CD8-positive, alpha-beta memory T cell (primary cell): Measurements from ENCODE around the gene KCNJ12. TPM values are rescaled to one million over a fixed set of nuclear protein-coding genes. Genes with fewer than 3 reads are reported as not detected.
"Not testable (repeated sequence)": the region's sequence is repeated elsewhere in the genome, so short reads cannot be mapped to it uniquely, and the experiment has no call there.

ENCODE experiments used
- CTCF ChIA-PET: fragments of 350-600 bp; sonication (Branson Sonifier 250); formaldehyde crosslinking; loops from one replicate; lab custom pipeline; 2021; ENCODE audit warnings: antibody characterized with exemption; lab: Charles Lee
- POLR2A ChIA-PET: fragments of 350-600 bp; sonication (Branson Sonifier 250); formaldehyde crosslinking; loops from one replicate; lab custom pipeline; 2021; ENCODE audit warnings: antibody characterized with exemption; lab: Charles Lee
- DNase-seq, 5 donors: peaks; one replicate each; pipeline versions ENCODE4 v3.0.0 to v3.0.0-alpha.2; 2020 to 2022; ENCODE audit warnings: mixed read lengths in 1 of 5
- H3K27ac ChIP-seq: one replicate; pipeline ENCODE4 v1.7.0; 2013; ENCODE audit warnings: low read depth, mild to moderate bottlenecking, low read length, moderate library complexity
- H3K27me3 ChIP-seq: 2 replicates; pipeline ENCODE4 v1.7.0; 2013; ENCODE audit warnings: low read length, mild to moderate bottlenecking; ENCODE audit not compliant: insufficient read depth, poor library complexity, severe bottlenecking
- H3K36me3 ChIP-seq: 2 replicates; pipeline ENCODE4 v1.7.0; 2013; ENCODE audit warnings: mild to moderate bottlenecking, low read length, moderate library complexity; ENCODE audit not compliant: insufficient read depth
- H3K4me1 ChIP-seq: 2 replicates; pipeline ENCODE4 v1.7.0; 2013; ENCODE audit warnings: mild to moderate bottlenecking, low read length, moderate library complexity; ENCODE audit not compliant: insufficient read depth
- H3K4me3 ChIP-seq: 2 replicates; pipeline ENCODE4 v1.7.0; 2013; ENCODE audit warnings: mild to moderate bottlenecking, low read length
- H3K9me3 ChIP-seq: 2 replicates; pipeline ENCODE4 v1.7.0; 2013; ENCODE audit warnings: mild to moderate bottlenecking, low read length
- H3K27ac Mint-ChIP-seq, 8 donors: one replicate each; pipeline ENCODE4 v1.8.0; 2020 to 2021; ENCODE audit warnings: mixed read lengths in 8 of 8, mild to moderate bottlenecking in 6 of 8, inconsistent platforms in 3 of 8, moderate library complexity in 3 of 8
- H3K27me3 Mint-ChIP-seq, 2 donors: one replicate each; pipeline ENCODE4 v1.8.0; 2020 to 2021; ENCODE audit warnings: mixed read lengths in 2 of 2, mild to moderate bottlenecking in 1 of 2, moderate library complexity in 1 of 2
- H3K36me3 Mint-ChIP-seq, 3 donors: one replicate each; pipeline ENCODE4 v1.8.0; 2020 to 2021; ENCODE audit warnings: mixed read lengths in 3 of 3, inconsistent platforms in 1 of 3, mild to moderate bottlenecking in 1 of 3
- H3K4me1 Mint-ChIP-seq, 3 donors: one replicate each; pipeline ENCODE4 v1.8.0; 2020 to 2021; ENCODE audit warnings: mixed read lengths in 3 of 3, inconsistent platforms in 1 of 3, mild to moderate bottlenecking in 1 of 3
- H3K4me3 Mint-ChIP-seq, 7 donors: one replicate each; pipeline ENCODE4 v1.8.0; 2020 to 2021; ENCODE audit warnings: mixed read lengths in 7 of 7, mild to moderate bottlenecking in 6 of 7, moderate library complexity in 4 of 7, inconsistent platforms in 2 of 7
- H3K9me3 Mint-ChIP-seq, 5 donors: one replicate each; pipeline ENCODE4 v1.8.0; 2020 to 2022; ENCODE audit warnings: mixed read lengths in 5 of 5, mild to moderate bottlenecking in 3 of 5, moderate library complexity in 2 of 5, inconsistent platforms in 1 of 5
- polyA plus RNA-seq: library from polyadenylated mRNA; unstranded; fragments of 300-500 nt; fragmentation: Illumina TruSeq; gene quantifications from one replicate; pipeline ENCODE4 v1.2.3, GENCODE V29; 2021
- total RNA-seq, 2 experiments: library from RNA; stranded (reverse); gene quantifications; one replicate each; pipeline ENCODE4 v1.2.3, GENCODE V29; 2021

KCNJ12 gene
- total and polyA plus RNA-seq, 3 experiments from 2014 or later: not detected

- H3K4me1 Mint-ChIP-seq, H3K27ac Mint-ChIP-seq, H3K4me3 Mint-ChIP-seq, H3K4me1 ChIP-seq, DNase-seq, POLR2A ChIA-PET, H3K36me3 ChIP-seq, H3K27ac ChIP-seq, H3K27me3 ChIP-seq, H3K36me3 Mint-ChIP-seq, H3K27me3 Mint-ChIP-seq, H3K4me3 ChIP-seq, H3K9me3 ChIP-seq, CTCF ChIA-PET, H3K9me3 Mint-ChIP-seq: not testable (repeated sequence)
Measured at GRCh38 chr17:21408224-21408623, 32.1 kb downstream of the KCNJ12 start.

- DNase-seq, CTCF ChIA-PET, H3K4me1 Mint-ChIP-seq, H3K36me3 ChIP-seq, H3K4me3 ChIP-seq, H3K27me3 Mint-ChIP-seq, H3K27me3 ChIP-seq, H3K9me3 Mint-ChIP-seq, H3K27ac ChIP-seq, H3K36me3 Mint-ChIP-seq, H3K9me3 ChIP-seq, POLR2A ChIA-PET, H3K4me1 ChIP-seq: not testable (repeated sequence)
- H3K27ac Mint-ChIP-seq: peak overlapping the region in 1 of 8 donors; percentile 19
- H3K4me3 Mint-ChIP-seq: peak overlapping the region in 1 of 7 donors; percentile 45
Measured at GRCh38 chr17:21408766-21409300, 32.7 kb downstream of the KCNJ12 start.

GRCh38 chr17:21409388-21409787 is 33.2 kb downstream of the KCNJ12 start:
- H3K36me3 Mint-ChIP-seq, H3K27me3 Mint-ChIP-seq, DNase-seq, H3K4me3 ChIP-seq, H3K36me3 ChIP-seq, CTCF ChIA-PET, H3K4me1 Mint-ChIP-seq, POLR2A ChIA-PET, H3K27me3 ChIP-seq, H3K27ac Mint-ChIP-seq, H3K4me1 ChIP-seq, H3K9me3 Mint-ChIP-seq, H3K27ac ChIP-seq, H3K9me3 ChIP-seq, H3K4me3 Mint-ChIP-seq: not testable (repeated sequence)

GRCh38 chr17:21409971-21410370 is 33.8 kb downstream of the KCNJ12 start:
- H3K27ac ChIP-seq, H3K27me3 Mint-ChIP-seq, H3K27me3 ChIP-seq, H3K4me3 ChIP-seq, H3K4me1 ChIP-seq, H3K27ac Mint-ChIP-seq, H3K9me3 ChIP-seq, H3K4me1 Mint-ChIP-seq, POLR2A ChIA-PET, H3K4me3 Mint-ChIP-seq, DNase-seq, H3K36me3 ChIP-seq, CTCF ChIA-PET, H3K9me3 Mint-ChIP-seq, H3K36me3 Mint-ChIP-seq: not testable (repeated sequence)

- DNase-seq, H3K27me3 Mint-ChIP-seq, H3K27ac ChIP-seq, H3K27me3 ChIP-seq, H3K27ac Mint-ChIP-seq, H3K4me1 ChIP-seq, H3K9me3 Mint-ChIP-seq, H3K9me3 ChIP-seq, H3K4me3 Mint-ChIP-seq, H3K36me3 ChIP-seq, H3K4me1 Mint-ChIP-seq, CTCF ChIA-PET, H3K36me3 Mint-ChIP-seq, POLR2A ChIA-PET, H3K4me3 ChIP-seq: not testable (repeated sequence)
Measured at GRCh38 chr17:21410371-21410770, 34.2 kb downstream of the KCNJ12 start.

GRCh38 chr17:21410906-21411678 is 34.9 kb downstream of the KCNJ12 start:
- peak overlapping the region in 1 of 8 donors; percentile 44 for H3K27ac Mint-ChIP-seq
- H3K27me3 Mint-ChIP-seq, CTCF ChIA-PET, POLR2A ChIA-PET, H3K4me1 Mint-ChIP-seq, H3K36me3 Mint-ChIP-seq, DNase-seq, H3K4me3 ChIP-seq, H3K4me3 Mint-ChIP-seq, H3K36me3 ChIP-seq, H3K9me3 ChIP-seq, H3K27ac ChIP-seq, H3K4me1 ChIP-seq, H3K27me3 ChIP-seq, H3K9me3 Mint-ChIP-seq: not testable (repeated sequence)

GRCh38 chr17:21411679-21412205 is 35.6 kb downstream of the KCNJ12 start:
- DNase-seq, H3K9me3 Mint-ChIP-seq, H3K27me3 ChIP-seq, H3K36me3 Mint-ChIP-seq, H3K4me3 Mint-ChIP-seq, H3K36me3 ChIP-seq, H3K4me1 ChIP-seq, H3K27ac ChIP-seq, H3K4me3 ChIP-seq, H3K4me1 Mint-ChIP-seq, H3K9me3 ChIP-seq, POLR2A ChIA-PET, CTCF ChIA-PET, H3K27me3 Mint-ChIP-seq: not testable (repeated sequence)
- peak overlapping the region in 1 of 8 donors; percentile 44 for H3K27ac Mint-ChIP-seq

- H3K9me3 Mint-ChIP-seq, H3K27ac Mint-ChIP-seq, DNase-seq, H3K27ac ChIP-seq, H3K27me3 ChIP-seq, CTCF ChIA-PET, H3K4me3 ChIP-seq, H3K27me3 Mint-ChIP-seq, H3K36me3 Mint-ChIP-seq, POLR2A ChIA-PET, H3K36me3 ChIP-seq, H3K4me1 Mint-ChIP-seq, H3K4me3 Mint-ChIP-seq, H3K4me1 ChIP-seq, H3K9me3 ChIP-seq: not testable (repeated sequence)
Measured at GRCh38 chr17:21412207-21412681, 36.1 kb downstream of the KCNJ12 start.
